Measurements from ENCODE around the gene CALN1.
"Not testable (repeated sequence)": the region's sequence is repeated elsewhere in the genome, so short reads cannot be mapped to it uniquely, and the experiment has no call there.

The CALN1 gene

GRCh38 chr7:72412121-72412618 is at the start of gene CALN1:
CALN1 (minus strand) TSS chr7:72412338.
- not testable (repeated sequence) for H3K27ac ChIP-seq

- TF ChIP-seq ZFX (IDR thresholded peaks at IDR 0.05; ENCODE audit: borderline replicate concordance): no peak
- no peak for TF ChIP-seq CTCF (IDR thresholded peaks at IDR 0.05)
- no peak overlapping the region for H3K27ac ChIP-seq
Observed at GRCh38 chr7:72453471-72453870, 41.3 kb upstream of the CALN1 start.

GRCh38 chr7:72447465-72448204 is 35.5 kb upstream of the CALN1 start:
- H3K27ac ChIP-seq: no peak overlapping the region
- TF ChIP-seq ZFX (IDR thresholded peaks at IDR 0.05; ENCODE audit: borderline replicate concordance): no peak
- no peak for TF ChIP-seq CTCF (IDR thresholded peaks at IDR 0.05)

GRCh38 chr7:72446591-72447462 is 34.7 kb upstream of the CALN1 start:
- TF ChIP-seq CTCF (IDR thresholded peaks at IDR 0.05) (no peak), ZFX (IDR thresholded peaks at IDR 0.05; ENCODE audit: borderline replicate concordance) (no peak)
- no peak overlapping the region for H3K27ac ChIP-seq

- TF ChIP-seq CTCF (IDR thresholded peaks at IDR 0.05): no peak
- no peak for TF ChIP-seq ZFX (IDR thresholded peaks at IDR 0.05; ENCODE audit: borderline replicate concordance)
- no peak overlapping the region for H3K27ac ChIP-seq
Observed at GRCh38 chr7:72446131-72446530, 34.0 kb upstream of the CALN1 start.

GRCh38 chr7:72445580-72445979 is 33.4 kb upstream of the CALN1 start:
- TF ChIP-seq CTCF (IDR thresholded peaks at IDR 0.05) (no peak), ZFX (IDR thresholded peaks at IDR 0.05; ENCODE audit: borderline replicate concordance) (no peak)
- H3K27ac ChIP-seq: no peak overlapping the region

GRCh38 chr7:72445075-72445474 is 32.9 kb upstream of the CALN1 start:
- no peak overlapping the region for H3K27ac ChIP-seq
- no peak for TF ChIP-seq CTCF (IDR thresholded peaks at IDR 0.05)
- no peak for TF ChIP-seq ZFX (IDR thresholded peaks at IDR 0.05; ENCODE audit: borderline replicate concordance)

Measured in 22Rv1 (cell line).